Measurements from ENCODE around the gene DDX49.

DDX49 gene, protein sequence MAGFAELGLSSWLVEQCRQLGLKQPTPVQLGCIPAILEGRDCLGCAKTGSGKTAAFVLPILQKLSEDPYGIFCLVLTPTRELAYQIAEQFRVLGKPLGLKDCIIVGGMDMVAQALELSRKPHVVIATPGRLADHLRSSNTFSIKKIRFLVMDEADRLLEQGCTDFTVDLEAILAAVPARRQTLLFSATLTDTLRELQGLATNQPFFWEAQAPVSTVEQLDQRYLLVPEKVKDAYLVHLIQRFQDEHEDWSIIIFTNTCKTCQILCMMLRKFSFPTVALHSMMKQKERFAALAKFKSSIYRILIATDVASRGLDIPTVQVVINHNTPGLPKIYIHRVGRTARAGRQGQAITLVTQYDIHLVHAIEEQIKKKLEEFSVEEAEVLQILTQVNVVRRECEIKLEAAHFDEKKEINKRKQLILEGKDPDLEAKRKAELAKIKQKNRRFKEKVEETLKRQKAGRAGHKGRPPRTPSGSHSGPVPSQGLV

DNA sequence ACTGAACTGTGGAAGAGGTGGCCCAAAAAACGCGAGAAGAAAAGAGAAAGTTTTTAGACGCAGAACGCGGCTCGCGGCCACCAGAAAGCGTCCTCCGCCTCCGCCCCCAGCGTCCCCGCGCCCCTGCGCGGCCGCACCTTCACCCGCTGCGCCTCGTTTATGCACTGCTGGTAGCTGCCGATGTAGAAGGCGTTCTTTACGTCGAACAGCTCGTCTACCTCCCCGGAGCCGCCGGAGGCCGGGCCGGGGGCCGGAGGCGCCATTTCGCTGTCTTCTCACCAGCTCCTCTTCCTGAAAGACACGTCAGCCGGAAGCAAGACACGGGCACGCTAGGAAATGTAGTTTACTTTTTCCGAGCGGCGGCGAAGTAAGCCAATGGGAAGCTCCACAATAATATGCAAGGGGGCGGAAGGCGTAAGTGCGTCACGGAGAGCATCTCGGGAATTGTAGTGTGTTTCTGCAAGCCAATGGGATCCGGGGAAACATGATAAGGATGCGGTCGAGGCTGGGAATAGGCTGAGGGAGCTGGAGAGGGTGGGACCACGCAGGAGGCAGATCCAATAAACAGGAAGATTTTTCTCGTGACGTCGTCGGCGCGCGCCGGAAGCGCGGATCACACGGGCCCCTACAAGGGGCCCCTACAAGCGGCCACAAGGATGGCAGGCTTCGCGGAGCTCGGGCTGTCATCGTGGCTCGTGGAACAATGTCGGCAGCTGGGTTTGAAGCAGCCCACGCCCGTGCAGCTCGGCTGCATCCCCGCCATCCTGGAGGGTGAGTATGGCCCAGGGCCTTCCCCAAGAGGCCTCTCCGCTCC, at the start of gene DDX49, which contains the start of gene COPE:
DDX49 (plus strand) TSS at position 630 of the 814 bp plus-strand sequence; CDS start at position 657, 27 bp downstream.
COPE (minus strand) TSS at position 302 of the 814 bp plus-strand sequence; CDS start at position 263, 39 bp downstream.
- peak; percentile 100 for DNase-seq (ENCODE audit: low read depth in 2 of 2)

DNA sequence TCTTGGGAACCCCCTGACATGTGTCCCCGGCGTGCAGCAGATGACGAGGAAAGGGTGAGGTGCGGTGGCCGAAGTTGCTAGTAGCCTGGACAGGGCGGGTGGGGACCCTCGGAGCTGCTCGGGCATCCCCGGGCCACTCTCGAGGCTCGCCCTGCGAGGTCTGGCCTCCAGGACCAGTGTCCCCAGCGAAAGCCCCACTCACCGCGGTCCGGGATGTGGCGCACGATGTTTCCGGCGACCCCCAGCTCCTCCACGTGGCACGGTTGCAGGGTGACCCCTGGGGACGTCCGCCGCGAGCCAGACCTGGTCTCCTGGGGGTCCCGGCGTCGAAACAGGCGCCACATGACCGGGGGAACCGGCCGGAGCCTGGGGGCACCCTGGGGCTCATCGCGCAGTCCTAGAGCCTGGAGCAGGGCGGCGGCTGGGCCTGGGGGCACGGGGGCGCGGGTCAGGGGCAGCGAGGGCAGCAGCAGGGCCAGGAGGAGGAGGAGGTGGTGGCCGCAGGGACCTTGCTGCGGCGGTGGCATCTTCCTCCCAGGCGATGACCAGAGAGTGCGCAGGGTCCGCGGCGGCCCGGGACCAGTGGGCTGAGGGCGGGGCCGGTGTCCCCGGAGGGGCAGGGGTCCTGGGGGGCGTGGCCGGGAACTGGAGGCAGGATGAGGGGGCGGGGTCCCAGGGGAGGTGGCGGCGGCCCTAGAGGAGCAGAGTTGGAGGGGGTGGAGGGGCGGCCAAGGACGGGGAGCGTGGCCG, 49.6 kb upstream of the DDX49 start:
- no peak for DNase-seq (ENCODE audit: low read depth in 2 of 2)

DNA sequence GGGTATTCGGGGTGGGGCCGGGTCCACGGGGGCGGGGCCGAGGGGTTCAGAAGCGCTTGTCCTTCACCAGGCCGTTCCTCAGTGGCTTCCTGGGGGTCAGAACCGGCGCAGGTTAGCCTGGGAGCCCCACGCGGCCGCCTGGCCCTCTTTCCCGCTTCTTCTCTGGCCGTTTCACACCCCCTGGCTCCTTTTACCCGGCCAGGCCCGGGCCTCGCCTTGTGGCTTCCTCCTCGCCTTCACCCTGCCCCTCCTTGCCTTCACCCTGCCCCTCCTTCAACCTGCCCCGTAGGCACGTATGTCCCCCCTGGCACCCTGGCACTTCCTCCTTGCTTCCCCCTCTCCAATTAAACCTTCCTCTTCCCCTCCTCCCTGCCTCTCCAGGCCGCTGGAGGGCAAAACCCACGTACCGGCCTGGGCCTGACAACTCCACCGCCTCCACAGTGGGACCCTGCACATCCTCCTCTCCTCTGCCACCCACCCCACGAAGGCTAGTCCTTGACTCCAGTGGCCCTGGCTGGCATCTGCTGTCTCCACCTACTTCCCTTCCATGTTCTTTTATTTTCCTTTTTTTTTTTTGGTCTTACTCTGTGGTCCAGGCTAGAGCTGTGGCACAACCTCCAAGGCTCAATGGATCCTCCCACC, 48.9 kb upstream of the DDX49 start:
- no peak for DNase-seq (ENCODE audit: low read depth in 2 of 2)

DNA sequence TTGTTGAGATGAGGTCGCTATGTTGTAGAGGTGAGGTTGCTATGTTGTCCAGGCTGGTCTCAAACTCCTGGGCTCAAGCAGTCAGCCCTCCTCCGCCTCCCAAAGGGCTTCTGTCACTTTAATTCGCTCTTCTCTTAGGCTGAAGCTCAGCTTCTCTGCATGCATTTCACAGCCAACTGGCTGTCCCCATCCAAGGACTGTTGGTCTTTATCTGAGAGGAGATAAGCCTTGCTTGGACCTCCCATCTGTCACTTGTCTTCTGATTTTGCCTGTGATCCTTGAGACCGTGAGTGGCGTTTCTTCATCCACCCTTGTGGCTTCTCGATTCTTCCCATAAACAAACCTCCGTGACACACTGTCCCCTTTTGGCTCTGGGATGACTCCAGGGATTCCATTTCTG, 48.0 kb upstream of the DDX49 start:
- DNase-seq (ENCODE audit: low read depth in 2 of 2), result no peak

DNA sequence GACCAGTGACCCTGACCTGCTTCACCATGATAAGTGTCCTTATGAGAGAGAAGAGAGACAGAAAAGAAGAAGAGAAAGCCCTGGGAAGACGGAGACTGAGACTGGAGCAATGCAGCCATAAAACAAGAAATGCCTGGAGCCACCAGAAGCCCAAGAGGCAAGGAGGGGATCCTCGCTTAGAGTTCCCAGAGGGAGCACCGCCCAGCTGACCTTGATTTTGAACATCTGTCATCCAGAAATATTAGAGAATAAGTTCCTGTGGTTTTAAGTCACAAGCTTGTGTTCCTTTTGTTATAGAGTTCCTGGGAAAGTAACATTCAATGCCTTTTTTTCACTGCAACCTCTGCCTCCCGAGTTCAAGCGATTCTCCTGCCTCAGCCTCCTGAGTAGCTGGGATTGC, 43.8 kb upstream of the DDX49 start:
- no peak for DNase-seq (ENCODE audit: low read depth in 2 of 2)

DNA sequence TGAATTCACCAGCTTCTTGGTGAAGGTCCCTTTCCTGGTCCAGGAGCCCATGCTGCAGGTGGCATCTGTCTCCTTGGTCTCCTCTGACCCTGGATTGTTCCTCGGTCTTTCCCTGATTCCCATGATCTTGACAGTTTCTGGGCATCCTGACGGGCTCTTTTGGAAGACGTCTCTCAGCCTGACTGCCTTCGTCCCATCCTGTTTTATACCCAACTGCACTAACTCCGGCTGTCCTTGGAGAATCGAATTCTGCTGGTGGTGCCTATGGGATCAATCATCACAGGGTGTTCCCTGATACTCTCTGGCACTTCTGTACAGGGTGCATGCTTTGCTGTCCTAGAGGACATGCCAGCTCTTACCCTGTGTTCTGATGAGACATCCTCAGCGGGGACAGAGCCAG, 42.6 kb upstream of the DDX49 start:
- DNase-seq (ENCODE audit: low read depth in 2 of 2), result no peak

DNA sequence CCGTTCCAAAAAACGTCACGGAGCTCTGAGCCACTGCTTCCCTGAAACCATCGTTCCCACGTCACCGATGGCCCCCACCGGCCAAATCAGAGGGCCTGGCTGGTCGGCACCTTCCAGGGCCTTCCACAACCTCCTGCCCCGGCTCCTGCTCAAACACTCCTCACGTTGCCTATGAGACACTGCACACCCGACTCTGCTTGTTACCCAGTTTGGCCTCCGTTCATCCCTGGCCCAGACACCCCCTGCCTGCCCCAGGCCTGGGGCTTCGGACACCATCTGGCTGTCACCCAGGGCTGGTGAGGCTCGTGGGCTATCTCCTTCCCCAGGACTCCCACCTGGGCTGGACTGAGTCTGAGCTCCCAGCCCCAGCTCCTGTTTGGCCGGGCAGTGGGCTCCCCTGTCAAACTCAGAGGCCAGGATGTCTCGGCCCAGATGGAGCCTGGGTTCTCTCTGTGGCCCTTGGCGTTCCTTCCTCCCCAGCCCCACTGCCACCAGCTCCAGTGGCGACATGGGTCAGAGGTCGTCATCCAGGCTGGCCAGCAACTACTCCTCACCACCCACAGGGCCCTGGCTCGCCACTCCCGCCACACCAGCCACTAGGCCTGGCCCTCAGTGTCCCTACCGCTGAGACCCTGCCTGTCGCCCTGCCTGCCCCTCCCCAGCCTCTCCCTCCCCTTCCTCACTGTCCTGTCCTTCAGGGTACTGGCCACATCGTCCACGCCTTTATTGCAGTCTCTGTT, 41.3 kb upstream of the DDX49 start:
- no peak for DNase-seq (ENCODE audit: low read depth in 2 of 2)

DNA sequence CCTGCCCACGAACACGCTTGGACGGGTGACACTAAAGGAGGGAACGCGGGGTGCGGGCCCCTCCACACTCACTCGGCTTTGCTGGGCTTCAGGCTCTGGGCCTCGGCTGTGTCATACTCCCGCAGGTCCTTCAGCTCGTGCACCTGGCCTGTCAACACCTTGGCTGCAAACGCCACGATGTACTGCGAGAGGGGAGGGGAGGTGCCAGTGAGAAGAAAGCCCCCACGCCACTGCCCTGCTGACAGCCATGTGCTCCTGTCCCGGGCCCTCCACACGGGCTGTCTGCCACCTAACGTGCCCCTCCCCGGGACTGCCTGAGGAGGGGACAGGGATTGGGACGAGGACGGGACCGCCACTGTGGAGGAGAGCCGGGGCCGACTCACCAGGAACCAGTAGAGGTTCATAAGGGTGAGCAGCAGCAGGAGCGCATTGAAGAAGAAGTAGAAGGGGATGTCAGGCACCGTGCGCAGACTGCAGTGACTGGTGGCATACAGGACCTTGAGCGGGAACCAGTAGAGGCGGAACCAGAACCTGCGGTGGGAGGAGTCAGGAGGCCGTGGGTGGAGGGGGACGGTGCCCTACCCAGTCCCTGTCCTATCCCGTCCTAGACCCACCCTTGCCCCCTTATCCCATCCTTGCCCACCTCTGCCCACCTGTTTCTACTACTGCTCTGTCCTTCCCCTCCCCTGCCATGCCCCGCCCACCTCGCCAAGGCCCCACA, 40.5 kb upstream of the DDX49 start:
- DNase-seq (ENCODE audit: low read depth in 2 of 2), result no peak

DNA sequence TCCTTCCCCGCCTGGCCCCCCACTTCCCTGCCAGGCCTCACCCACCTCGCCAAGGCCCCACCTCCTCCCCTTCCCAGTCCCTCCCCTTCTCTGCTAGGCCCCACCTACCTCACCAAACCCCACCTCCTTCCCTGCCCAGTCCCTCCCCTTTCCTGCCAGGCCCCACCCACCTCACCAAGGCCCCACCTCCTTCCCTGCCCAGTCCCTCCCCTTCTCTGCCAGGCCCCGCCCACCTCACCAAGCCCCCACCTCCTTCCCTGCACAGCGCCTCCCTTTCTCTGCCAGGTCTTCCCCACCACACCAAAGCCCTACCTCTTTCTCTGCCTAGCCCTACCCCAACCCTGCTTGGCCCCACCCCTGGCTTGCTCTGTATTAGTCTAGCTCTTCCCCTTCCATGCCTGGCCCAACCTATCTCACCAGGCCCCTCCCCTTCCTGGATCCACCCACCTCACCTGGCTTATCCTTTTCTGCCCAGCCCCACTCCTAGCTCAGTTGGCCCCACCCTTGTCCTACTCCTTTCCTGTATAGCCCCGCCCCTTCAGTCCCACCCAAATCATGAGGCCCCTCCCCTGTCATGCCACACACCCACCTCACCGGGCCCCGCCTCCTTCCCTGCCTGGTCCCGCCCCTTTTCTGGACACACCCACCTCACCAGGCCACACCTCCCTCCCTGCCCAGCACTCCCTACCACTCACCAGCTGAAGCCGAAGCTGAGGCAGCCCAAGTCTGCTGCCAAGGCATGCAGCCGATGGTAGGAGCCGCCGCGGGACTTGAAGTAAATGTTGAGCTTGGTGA, 39.7 kb upstream of the DDX49 start:
- no peak for DNase-seq (ENCODE audit: low read depth in 2 of 2)

DNA sequence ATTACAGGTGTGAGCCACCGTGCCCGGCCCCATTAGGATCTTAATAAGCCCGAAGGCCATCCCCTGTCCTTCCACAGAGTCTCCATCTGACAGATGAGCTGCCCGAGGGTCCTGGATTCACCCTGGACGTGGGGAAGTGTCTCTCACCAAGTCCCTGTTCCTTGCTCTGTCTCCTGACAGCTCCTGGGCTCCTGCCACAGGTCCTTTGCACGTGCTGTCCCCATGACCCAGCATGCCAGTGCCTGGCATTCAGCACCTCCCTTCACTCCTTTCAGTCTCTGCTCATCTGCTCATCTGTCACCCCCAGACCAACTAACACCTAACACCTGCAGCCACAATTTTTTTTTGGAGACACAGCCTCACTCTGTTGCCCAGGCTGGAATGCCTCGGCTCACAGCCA, 38.0 kb upstream of the DDX49 start:
- no peak for DNase-seq (ENCODE audit: low read depth in 2 of 2)

DNA sequence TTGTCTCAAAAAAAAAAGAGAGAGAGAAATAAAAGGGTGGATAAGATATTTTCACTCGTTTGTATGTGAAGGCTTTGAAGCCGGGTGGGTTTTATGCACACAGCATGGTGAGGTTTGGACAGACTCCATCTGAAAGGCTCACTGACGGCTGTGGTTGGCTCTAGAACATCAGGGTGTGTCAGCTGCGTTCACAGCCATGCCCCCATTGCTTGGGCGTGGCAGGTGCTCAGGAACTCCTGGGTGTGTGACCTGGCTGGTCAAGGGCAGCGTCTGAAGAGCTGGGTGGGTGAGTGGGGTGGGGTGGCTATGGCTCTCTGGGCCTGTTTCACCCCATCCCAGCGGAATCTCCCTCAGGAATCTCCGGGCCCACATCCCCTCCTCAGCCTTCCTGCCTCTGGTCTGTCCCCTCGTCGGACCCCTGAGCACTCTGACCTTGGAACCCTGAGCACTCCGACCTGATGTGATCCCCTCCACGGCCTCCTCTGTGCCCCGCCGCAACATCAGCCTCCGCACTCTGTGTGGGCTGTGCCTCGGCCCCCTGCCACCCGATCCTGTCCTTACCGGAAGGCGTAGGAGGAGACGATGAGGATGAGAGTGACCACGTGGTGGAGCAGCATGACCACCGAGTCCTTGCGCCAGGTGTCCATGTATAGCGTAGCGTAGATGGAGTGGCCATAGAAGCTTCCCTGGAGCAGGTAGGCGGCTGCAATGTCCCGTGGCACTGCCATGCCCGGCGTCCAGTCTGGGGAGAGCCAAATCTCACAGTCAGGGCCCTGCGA, 35.8 kb upstream of the DDX49 start:
- DNase-seq (ENCODE audit: low read depth in 2 of 2), result no peak

DNA sequence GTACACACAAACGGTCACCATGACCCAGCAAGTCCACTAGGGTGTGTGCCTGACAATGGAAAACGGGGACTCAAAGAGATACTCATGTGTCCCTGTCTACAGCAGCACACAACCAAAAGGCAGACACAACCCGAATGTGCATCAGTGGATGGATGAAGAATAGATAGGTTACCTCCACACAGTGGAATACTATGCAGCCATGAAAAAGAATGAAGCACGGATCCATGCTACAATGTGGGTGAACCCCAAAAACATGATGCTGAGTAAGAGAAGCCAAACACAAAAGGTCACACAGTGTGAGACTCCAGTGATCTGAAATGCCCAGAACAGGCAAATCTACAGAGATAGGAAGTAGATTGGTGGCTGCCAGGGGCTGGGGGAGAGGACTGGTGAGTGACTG, 32.5 kb upstream of the DDX49 start:
- DNase-seq (ENCODE audit: low read depth in 2 of 2), result no peak

DNA sequence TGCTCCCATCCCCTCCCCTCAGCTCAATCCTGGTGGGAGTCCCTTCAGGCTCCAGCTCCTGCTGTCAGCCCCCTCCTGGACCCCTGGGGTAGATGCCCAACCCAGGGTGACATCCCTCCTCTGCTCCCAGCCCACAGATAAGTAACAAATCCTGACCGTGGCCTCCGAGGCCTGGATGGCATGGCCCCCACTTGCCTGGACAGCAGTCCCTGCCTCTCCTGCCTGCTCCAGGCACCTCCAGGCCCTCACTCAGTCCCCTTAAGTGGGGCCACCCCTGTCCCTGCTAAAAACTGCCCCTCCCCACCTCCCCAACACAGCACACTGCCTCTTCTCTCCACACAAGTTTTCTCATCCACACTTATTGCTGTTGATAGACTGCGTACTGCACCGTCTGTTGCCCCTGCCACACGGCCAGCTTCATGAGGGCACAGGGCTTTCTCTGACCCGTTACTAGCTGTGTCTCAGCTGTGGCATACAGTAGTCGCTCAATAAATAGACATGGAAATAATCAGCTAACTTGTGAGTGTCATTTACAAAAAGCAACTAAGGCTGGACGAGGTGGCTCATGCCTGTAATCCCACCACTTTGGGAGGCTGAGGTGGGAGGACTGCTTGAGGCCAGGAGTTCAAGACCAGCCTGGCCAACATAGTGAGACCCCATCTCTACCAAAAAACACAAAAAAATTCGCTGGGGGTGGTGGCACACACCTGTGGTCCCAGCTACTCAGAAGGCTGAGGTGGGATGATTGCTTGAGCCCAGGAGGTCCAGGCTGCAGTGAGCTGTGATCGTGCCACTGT, 29.4 kb upstream of the DDX49 start:
- DNase-seq (ENCODE audit: low read depth in 2 of 2), result no peak

DNA sequence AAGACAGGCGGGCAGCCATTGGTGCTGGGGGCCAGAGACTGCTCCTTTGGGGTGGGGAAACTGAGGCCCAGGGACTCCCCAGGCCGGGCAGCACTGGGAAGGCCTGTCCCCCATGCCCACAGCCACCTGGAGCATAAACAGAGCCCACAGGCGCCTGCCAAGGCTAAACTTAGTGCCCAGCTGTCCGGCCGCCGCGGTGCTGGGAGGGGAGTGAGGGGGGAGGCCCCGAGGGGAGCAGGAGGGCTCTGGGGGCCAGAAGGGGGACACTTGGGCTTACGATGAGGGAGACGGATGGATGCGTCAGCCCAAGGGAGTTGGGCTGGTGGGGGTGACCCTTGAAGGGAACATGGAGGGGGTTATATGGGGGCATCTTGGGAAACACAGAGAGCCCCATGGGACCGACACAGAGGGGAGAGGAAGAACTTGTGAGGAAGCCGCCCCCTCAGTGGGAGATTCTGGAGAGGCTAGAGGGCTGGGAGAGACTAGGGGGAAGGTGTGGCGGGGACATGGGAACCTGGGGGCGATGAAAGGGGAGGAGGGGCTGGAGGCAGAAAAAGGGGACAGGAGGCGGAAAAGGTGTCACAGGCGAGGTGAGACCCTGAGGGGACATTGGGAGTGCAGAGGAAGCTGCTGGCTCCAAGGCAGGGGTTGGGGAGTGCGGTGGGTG, 25.8 kb upstream of the DDX49 start:
- no peak for DNase-seq (ENCODE audit: low read depth in 2 of 2)

DNA sequence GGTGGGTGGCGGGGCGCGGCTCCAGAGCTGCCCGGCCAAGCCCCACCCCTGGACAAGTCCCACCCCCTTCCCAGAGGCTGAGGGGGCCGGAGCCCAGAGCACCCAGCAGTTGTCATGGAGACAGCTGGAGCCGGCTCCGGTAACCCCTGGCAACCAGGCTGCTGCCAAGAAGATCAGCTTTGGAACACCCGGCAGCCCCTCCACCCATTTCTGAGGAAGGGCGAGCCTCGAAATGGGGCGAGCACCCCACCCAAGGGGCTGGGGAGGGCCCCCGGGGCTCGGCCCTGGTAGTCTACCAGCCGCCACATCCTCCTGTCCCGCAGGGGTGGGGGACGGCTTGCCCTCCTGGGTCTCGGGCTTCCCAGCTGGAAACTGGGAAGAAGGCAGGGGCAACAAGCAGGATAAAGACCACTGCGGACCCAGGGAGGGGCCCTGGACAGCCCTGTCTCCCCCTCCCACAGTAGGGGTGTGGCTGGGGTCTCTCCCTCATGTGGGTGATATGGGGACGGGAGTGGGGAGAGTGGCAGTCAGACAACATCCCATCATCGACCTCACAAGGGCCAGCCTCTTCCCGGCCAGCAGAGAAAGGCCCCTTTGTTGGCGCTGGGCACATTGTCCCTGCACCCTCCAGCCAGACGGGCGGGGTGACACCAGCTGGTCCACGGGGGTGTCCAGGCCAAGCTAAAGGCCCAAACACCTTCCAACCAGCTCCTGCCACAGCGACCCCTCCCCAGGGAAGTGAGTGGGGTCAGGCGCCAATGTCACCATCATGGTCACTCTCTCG, 25.1 kb upstream of the DDX49 start:
- DNase-seq (ENCODE audit: low read depth in 2 of 2), result no peak

All from fibroblast of skin of left quadriceps (primary cell).